Neural cell (in vitro differentiated cells): ENCODE data around the gene SALL2. TPM values are rescaled to one million over a fixed set of nuclear protein-coding genes. Genes with fewer than 3 reads are reported as not detected.

Experiments
- H2AFZ ChIP-seq: fragments of 200-600, 300-800 bp; sonication (generic), shearing (Covaris generic); 2 replicates; pipeline ENCODE4 v1.6.0; 2014; ENCODE audit warnings: low read depth, mild to moderate bottlenecking, antibody characterized with exemption, low read length, moderate library complexity
- H3F3A ChIP-seq: fragments of 200-600 bp; shearing (Covaris generic); 2 replicates; pipeline ENCODE4 v1.6.1; 2016; ENCODE audit warnings: mild to moderate bottlenecking, moderate library complexity, mixed read lengths, antibody characterized with exemption, low read length; ENCODE audit not compliant: insufficient read depth, poor library complexity, severe bottlenecking
- H3K27ac ChIP-seq: fragments of 200-600, 300-800 bp; sonication (generic), shearing (Covaris generic); 2 replicates; pipeline ENCODE4 v1.5.1; 2014; ENCODE audit warnings: mild to moderate bottlenecking, low read length, moderate library complexity
- H3K27me3 ChIP-seq: fragments of 300-800, 200-600 bp; sonication (generic), shearing (Covaris generic); 2 replicates; pipeline ENCODE4 v1.6.0; 2014; ENCODE audit warnings: mild to moderate bottlenecking, low read depth, low read length, moderate library complexity; ENCODE audit not compliant: insufficient read depth
- H3K36me3 ChIP-seq: fragments of 300-800, 200-600 bp; sonication (generic), shearing (Covaris generic); 2 replicates; pipeline ENCODE4 v1.5.1; 2014; ENCODE audit warnings: mild to moderate bottlenecking, antibody characterized with exemption, low read length, moderate library complexity; ENCODE audit not compliant: insufficient read depth
- H3K4me2 ChIP-seq: fragments of 300-800, 200-600 bp; sonication (generic), shearing (Covaris generic); 2 replicates; pipeline ENCODE4 v1.6.0; 2014; ENCODE audit warnings: mild to moderate bottlenecking, low read length
- H3K4me3 ChIP-seq: fragments of 300-800, 200-600 bp; sonication (generic), shearing (Covaris generic); 2 replicates; pipeline ENCODE4 v1.5.1; 2014; ENCODE audit warnings: mild to moderate bottlenecking, low read length, moderate library complexity
- H3K79me2 ChIP-seq: fragments of 200-600 bp; shearing (Covaris generic); replicated peaks from 2 replicates; pipeline ENCODE4 v1.6.0; 2014; ENCODE audit warnings: mild to moderate bottlenecking, low read length, moderate library complexity; ENCODE audit not compliant: insufficient read depth
- H3K9ac ChIP-seq: fragments of 300-800, 200-600 bp; sonication (generic), shearing (Covaris generic); 2 replicates; pipeline ENCODE4 v1.6.1; 2016; ENCODE audit warnings: mild to moderate bottlenecking, low read length, mixed read lengths
- H3K9me2 ChIP-seq: fragments of 200-600 bp; shearing (Covaris generic); 2 replicates; pipeline ENCODE4 v1.6.1; 2016; ENCODE audit warnings: mild to moderate bottlenecking, low read length, mixed read lengths; ENCODE audit not compliant: insufficient read depth
- H3K9me3 ChIP-seq: fragments of 200-600, 300-800 bp; sonication (generic), shearing (Covaris generic); 2 replicates; pipeline ENCODE4 v1.6.1; 2016; ENCODE audit warnings: mild to moderate bottlenecking, mixed run types, low read length, moderate library complexity, mixed read lengths
- H4K20me1 ChIP-seq: fragments of 200-600 bp; shearing (Covaris generic); 2 replicates; pipeline ENCODE4 v1.6.1; 2016; ENCODE audit warnings: mild to moderate bottlenecking, mixed run types; ENCODE audit not compliant: insufficient read depth
- EP300 ChIP-seq: fragments of 450-650 bp; conservative IDR thresholded peaks from 2 replicates; pipeline ENCODE4 v1.6.1; 2014; ENCODE audit warnings: antibody characterized with exemption, mild to moderate bottlenecking, moderate library complexity; ENCODE audit not compliant: poor library complexity, severe bottlenecking
- EZH2 ChIP-seq: fragments of 200-600, 300-800 bp; shearing (Covaris generic), sonication (generic); IDR thresholded peaks from 2 replicates; pipeline ENCODE4 v1.6.1; 2014; ENCODE audit warnings: antibody characterized with exemption, low read length, borderline replicate concordance, mild to moderate bottlenecking; ENCODE audit not compliant: insufficient read depth, poor library complexity, severe bottlenecking
- MXI1 ChIP-seq: fragments of 450-650 bp; conservative IDR thresholded peaks from 2 replicates; pipeline ENCODE4 v1.6.1; 2014; ENCODE audit warnings: antibody characterized with exemption, mild to moderate bottlenecking; ENCODE audit not compliant: poor library complexity, severe bottlenecking
- POLR2AphosphoS5 ChIP-seq: IDR thresholded peaks from 2 replicates; pipeline ENCODE4 v1.6.1; 2012
- RAD21 ChIP-seq: fragments of 450-650 bp; conservative IDR thresholded peaks from 2 replicates; pipeline ENCODE4 v1.6.1; 2014; ENCODE audit warnings: antibody characterized with exemption, mild to moderate bottlenecking, moderate library complexity
- REST ChIP-seq: IDR thresholded peaks from 2 replicates; pipeline ENCODE4 v1.6.1; 2012; ENCODE audit warnings: borderline replicate concordance
- SMC3 ChIP-seq: fragments of 450-650 bp; conservative IDR thresholded peaks from 2 replicates; pipeline ENCODE4 v1.6.1; 2014; ENCODE audit warnings: antibody characterized with exemption, mild to moderate bottlenecking, moderate library complexity; ENCODE audit not compliant: poor library complexity
- TAF1 ChIP-seq: IDR thresholded peaks from 2 replicates; pipeline ENCODE4 v1.6.1; 2012; ENCODE audit warnings: low read depth
- polyA plus RNA-seq: library from polyadenylated mRNA; depleted of rRNA; stranded (reverse); fragments of >200 nt; gene quantifications from 2 replicates; pipeline ENCODE4 v1.2.3, GENCODE V29; 2014
- TF ChIP-seq, protein P1 (sequence below): fragments of 450-650 bp; IDR thresholded peaks from 2 replicates; pipeline ENCODE4 v1.5.1; 2014; ENCODE audit warnings: antibody characterized with exemption, mild to moderate bottlenecking, moderate library complexity; ENCODE audit not compliant: poor library complexity, severe bottlenecking

Gene SALL2
- polyA plus RNA-seq, 1 donor from 2014 or later: 23.6 TPM

DNA sequence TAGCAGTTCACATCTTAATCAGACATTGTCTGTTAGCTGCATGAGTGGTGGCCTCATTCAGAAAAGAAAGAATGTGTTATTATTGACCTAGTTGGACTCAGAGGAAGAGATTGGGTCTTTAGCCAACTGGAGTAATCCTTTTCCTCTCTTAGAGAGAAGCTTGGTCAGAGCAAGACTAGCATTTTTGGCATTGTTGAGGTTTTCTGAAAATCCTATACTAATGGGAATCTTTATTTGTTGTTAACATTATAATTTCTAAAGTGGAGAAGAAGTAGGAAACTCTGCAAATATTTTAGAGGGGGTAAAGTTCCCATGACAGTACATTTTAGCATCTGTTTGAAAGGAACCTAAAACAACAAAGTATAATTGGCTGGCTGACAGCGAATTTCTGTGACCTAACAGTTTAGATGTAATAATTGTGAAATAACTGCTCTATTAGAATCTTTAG lies 39.5 kb downstream of the SALL2 start:
- no peaks in the 10 kb centered on the region for H3K9me2 ChIP-seq
- peaks cover 3% of the 10 kb centered on the region for H3K79me2 ChIP-seq
- H3K9ac ChIP-seq: no peak overlapping the region
- H3K4me3 ChIP-seq: no peak overlapping the region
- peaks cover 10% of the 10 kb centered on the region for H3K36me3 ChIP-seq
- TF ChIP-seq POLR2AphosphoS5 (no peak), EZH2 (no peak), REST (no peak), SMC3 (no peak), MXI1 (no peak), EP300 (no peak)
- TF ChIP-seq, protein P1, sequence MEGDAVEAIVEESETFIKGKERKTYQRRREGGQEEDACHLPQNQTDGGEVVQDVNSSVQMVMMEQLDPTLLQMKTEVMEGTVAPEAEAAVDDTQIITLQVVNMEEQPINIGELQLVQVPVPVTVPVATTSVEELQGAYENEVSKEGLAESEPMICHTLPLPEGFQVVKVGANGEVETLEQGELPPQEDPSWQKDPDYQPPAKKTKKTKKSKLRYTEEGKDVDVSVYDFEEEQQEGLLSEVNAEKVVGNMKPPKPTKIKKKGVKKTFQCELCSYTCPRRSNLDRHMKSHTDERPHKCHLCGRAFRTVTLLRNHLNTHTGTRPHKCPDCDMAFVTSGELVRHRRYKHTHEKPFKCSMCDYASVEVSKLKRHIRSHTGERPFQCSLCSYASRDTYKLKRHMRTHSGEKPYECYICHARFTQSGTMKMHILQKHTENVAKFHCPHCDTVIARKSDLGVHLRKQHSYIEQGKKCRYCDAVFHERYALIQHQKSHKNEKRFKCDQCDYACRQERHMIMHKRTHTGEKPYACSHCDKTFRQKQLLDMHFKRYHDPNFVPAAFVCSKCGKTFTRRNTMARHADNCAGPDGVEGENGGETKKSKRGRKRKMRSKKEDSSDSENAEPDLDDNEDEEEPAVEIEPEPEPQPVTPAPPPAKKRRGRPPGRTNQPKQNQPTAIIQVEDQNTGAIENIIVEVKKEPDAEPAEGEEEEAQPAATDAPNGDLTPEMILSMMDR: no peak
- H2AFZ ChIP-seq: no peak overlapping the region
- no peak overlapping the region for H3K27ac ChIP-seq
- H3K27me3 ChIP-seq: no peaks in the 10 kb centered on the region
- H3F3A ChIP-seq: no peaks in the 10 kb centered on the region
- no peaks in the 10 kb centered on the region for H3K9me3 ChIP-seq
- H3K4me2 ChIP-seq: no peak overlapping the region
- no peaks in the 10 kb centered on the region for H4K20me1 ChIP-seq

GRCh38 chr14:21476925-21477681 lies 49.0 kb downstream of the SALL2 start, which contains the start of the genes RAB2B and TOX4:
TSS of gene RAB2B (minus strand) at chr14:21476959. CDS start at chr14:21476872, 87 bp downstream.
TSS of gene TOX4 (plus strand) at chr14:21477195. CDS start at chr14:21477279, 84 bp downstream.
- Histone ChIP-seq H3K36me3 (no peaks in the 10 kb centered on the region), H3K79me2 (peaks cover 42% of the 10 kb centered on the region), H3F3A (peaks cover 7% of the 10 kb centered on the region), H4K20me1 (no peaks in the 10 kb centered on the region), H2AFZ (peak within 1 kb of the TSS; percentile 88), H3K4me2 (peak within 1 kb of the TSS; percentile 91), H3K9ac (peak within 1 kb of the TSS; percentile 87), H3K9me2 (no peaks in the 10 kb centered on the region), H3K27ac (peak within 1 kb of the TSS; percentile 86), H3K4me3 (peak within 1 kb of the TSS; percentile 97), H3K9me3 (no peaks in the 10 kb centered on the region), H3K27me3 (no peaks in the 10 kb centered on the region)
- peak; percentile 68 for TF ChIP-seq RAD21
- TF ChIP-seq MXI1: peak; percentile 74
- peak; percentile 96 for TF ChIP-seq POLR2AphosphoS5
- TF ChIP-seq EP300: peak; percentile 70
- TF ChIP-seq REST: peak; percentile 25
- TF ChIP-seq TAF1: no peak
- no peak for TF ChIP-seq EZH2
- peak; percentile 65 for TF ChIP-seq SMC3
- TF ChIP-seq, protein P1: peak; percentile 100
